ENCODE results near the gene USP54. TPM values are rescaled to one million over a fixed set of nuclear protein-coding genes. Genes with fewer than 3 reads are reported as not detected.

USP54 gene
- total and polyA plus RNA-seq, 9 of the 15 experiments (the other 6 are each of a cell fraction or from before 2014, with no cell fraction given) = 3.8 to 40.1 (median 16.9) TPM

DNA sequence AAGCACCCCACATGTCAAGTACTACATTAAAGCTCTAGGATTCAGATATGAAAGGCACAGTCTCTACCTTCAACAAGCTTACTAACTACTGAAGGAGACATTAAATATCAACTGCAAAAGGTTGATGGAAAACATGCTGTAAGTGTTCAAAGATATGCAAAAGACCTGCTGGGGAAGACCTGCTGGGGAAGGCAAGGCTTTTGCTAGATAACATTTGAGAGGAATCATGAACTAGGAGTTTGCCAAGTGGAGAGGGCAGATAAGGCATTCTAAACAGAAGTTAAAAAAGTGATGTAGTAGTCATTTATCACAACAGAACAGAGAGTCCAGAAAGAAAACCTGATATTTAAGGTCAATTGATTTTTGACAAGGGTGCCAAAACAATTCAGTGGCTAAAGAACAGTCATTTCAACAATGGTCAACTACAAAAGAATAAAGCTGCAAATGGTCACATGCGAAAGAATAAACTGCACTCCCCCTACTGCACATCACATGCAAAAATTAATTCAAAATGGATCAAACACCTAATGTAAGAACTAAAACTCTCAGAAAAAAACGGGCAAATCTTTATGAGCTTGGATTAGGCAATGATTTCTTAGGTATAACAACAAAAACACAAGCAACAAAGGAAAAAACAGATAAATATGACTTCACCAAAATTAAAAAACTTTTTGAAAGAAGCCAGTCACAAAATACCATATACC, 134.8 kb downstream of the USP54 start (continued):
- TF ChIP-seq TAF7 (tag; IDR thresholded peaks at IDR 0.05) = no peak
- no peak for TF ChIP-seq BRF1 (IDR thresholded peaks at IDR 0.05; ENCODE audit: borderline replicate concordance, extremely low read depth, insufficient read length)
- no peak for TF ChIP-seq RBM34 (IDR thresholded peaks at IDR 0.05; ENCODE audit: borderline replicate concordance, insufficient read depth, low read length)
- no peak for TF ChIP-seq UBTF (IDR thresholded peaks at IDR 0.05; ENCODE audit: borderline replicate concordance in 1 of 2, low read depth in 2 of 2, low read length in 2 of 2)
- TF ChIP-seq CREBBP (IDR thresholded peaks at IDR 0.05; ENCODE audit: low read depth, low read length) = no peak
- no peak for TF ChIP-seq ZNF431 (CRISPR knock-in tag; IDR thresholded peaks at IDR 0.05)
- no peak for TF ChIP-seq ZHX1 (conservative IDR thresholded peaks at IDR 0.05; ENCODE audit: low read length)
- peak; percentile 97 for TF ChIP-seq ZNF197 (CRISPR knock-in tag; IDR thresholded peaks at IDR 0.05; ENCODE audit: low read depth)
- no peak for TF ChIP-seq ZNF121 (CRISPR knock-in tag; conservative IDR thresholded peaks at IDR 0.05)
- TF ChIP-seq ATF2 (CRISPR knock-in tag; IDR thresholded peaks at IDR 0.05) = no peak
- no peak for TF ChIP-seq HOXB6 (CRISPR knock-in tag; IDR thresholded peaks at IDR 0.05; ENCODE audit: borderline replicate concordance)
- TF ChIP-seq PHB2 (IDR thresholded peaks at IDR 0.05; ENCODE audit: low read depth) = peak; percentile 99
- peak; percentile 90; the same call in 1 of the 2 replicates for TF ChIP-seq SMAD3 (CRISPR knock-in tag; conservative IDR thresholded peaks at IDR 0.05)
- peak; percentile 98 for TF ChIP-seq ZNF766 (CRISPR knock-in tag; conservative IDR thresholded peaks at IDR 0.05)
- peak; percentile 92 for TF ChIP-seq RNF2 (IDR thresholded peaks at IDR 0.05)
- no peak for TF ChIP-seq CCAR2 (IDR thresholded peaks at IDR 0.05; ENCODE audit: low read depth, low read length)
- no peak for TF ChIP-seq KAT8 (IDR thresholded peaks at IDR 0.05; ENCODE audit: low read depth)
- TF ChIP-seq KLF13 (tag; IDR thresholded peaks at IDR 0.05; ENCODE audit: borderline replicate concordance, low read depth) = no peak
- TF ChIP-seq SNIP1 (IDR thresholded peaks at IDR 0.05; ENCODE audit: low read depth) = no peak
- TF ChIP-seq SPI1 (IDR thresholded peaks at IDR 0.05; ENCODE audit: borderline replicate concordance, low read depth, low read length) = peak; percentile 43; the same call in 1 of the 2 replicates
- peak; percentile 51 for TF ChIP-seq MYBL2 (IDR thresholded peaks at IDR 0.05; ENCODE audit: low read depth)
- TF ChIP-seq MYBL2 (CRISPR knock-in tag; IDR thresholded peaks at IDR 0.05; ENCODE audit: borderline replicate concordance) = no peak

Data from K562 (cell line).